ENCODE data around the gene LGALS4.

DNA sequence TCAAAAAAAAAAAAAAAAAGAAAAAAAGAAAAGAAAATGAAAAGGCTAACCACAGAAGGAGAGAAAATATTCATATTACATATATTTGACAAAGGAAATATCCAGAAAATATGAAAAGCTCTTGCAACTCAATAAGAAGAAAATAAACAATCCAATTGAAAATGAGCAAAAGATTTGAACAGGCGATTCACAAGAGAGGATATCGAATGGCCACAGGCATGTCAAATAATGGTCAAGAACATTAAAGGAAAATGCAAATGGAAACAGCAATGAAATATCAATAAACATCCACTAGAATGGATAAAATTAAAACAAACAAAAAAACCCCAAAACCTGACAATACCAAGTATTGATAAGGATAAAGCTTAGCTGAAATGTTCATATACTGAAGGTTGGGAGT is 47.5 kb downstream of the LGALS4 start:
- no peak for TF ChIP-seq SIN3A (IDR thresholded peaks at IDR 0.05; ENCODE audit: borderline replicate concordance, low read depth, low read length)
- no peak for TF ChIP-seq FOXM1 (IDR thresholded peaks at IDR 0.05; ENCODE audit: low read depth)
- TF ChIP-seq, protein P1, sequence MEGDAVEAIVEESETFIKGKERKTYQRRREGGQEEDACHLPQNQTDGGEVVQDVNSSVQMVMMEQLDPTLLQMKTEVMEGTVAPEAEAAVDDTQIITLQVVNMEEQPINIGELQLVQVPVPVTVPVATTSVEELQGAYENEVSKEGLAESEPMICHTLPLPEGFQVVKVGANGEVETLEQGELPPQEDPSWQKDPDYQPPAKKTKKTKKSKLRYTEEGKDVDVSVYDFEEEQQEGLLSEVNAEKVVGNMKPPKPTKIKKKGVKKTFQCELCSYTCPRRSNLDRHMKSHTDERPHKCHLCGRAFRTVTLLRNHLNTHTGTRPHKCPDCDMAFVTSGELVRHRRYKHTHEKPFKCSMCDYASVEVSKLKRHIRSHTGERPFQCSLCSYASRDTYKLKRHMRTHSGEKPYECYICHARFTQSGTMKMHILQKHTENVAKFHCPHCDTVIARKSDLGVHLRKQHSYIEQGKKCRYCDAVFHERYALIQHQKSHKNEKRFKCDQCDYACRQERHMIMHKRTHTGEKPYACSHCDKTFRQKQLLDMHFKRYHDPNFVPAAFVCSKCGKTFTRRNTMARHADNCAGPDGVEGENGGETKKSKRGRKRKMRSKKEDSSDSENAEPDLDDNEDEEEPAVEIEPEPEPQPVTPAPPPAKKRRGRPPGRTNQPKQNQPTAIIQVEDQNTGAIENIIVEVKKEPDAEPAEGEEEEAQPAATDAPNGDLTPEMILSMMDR (IDR thresholded peaks at IDR 0.05), result no peak
- no peak for TF ChIP-seq TCF12 (IDR thresholded peaks at IDR 0.05)
- no peak for TF ChIP-seq NRF1 (IDR thresholded peaks at IDR 0.05; ENCODE audit: low read depth, low read length)
- no peak for TF ChIP-seq FOSL2 (IDR thresholded peaks at IDR 0.05; ENCODE audit: borderline replicate concordance, low read depth)
- TF ChIP-seq GABPA (IDR thresholded peaks at IDR 0.05; ENCODE audit: low read depth), result no peak
- TF ChIP-seq, protein P2, sequence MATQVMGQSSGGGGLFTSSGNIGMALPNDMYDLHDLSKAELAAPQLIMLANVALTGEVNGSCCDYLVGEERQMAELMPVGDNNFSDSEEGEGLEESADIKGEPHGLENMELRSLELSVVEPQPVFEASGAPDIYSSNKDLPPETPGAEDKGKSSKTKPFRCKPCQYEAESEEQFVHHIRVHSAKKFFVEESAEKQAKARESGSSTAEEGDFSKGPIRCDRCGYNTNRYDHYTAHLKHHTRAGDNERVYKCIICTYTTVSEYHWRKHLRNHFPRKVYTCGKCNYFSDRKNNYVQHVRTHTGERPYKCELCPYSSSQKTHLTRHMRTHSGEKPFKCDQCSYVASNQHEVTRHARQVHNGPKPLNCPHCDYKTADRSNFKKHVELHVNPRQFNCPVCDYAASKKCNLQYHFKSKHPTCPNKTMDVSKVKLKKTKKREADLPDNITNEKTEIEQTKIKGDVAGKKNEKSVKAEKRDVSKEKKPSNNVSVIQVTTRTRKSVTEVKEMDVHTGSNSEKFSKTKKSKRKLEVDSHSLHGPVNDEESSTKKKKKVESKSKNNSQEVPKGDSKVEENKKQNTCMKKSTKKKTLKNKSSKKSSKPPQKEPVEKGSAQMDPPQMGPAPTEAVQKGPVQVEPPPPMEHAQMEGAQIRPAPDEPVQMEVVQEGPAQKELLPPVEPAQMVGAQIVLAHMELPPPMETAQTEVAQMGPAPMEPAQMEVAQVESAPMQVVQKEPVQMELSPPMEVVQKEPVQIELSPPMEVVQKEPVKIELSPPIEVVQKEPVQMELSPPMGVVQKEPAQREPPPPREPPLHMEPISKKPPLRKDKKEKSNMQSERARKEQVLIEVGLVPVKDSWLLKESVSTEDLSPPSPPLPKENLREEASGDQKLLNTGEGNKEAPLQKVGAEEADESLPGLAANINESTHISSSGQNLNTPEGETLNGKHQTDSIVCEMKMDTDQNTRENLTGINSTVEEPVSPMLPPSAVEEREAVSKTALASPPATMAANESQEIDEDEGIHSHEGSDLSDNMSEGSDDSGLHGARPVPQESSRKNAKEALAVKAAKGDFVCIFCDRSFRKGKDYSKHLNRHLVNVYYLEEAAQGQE (IDR thresholded peaks at IDR 0.05; ENCODE audit: low read depth, low read length), result no peak
- no peak for TF ChIP-seq ELF1 (IDR thresholded peaks at IDR 0.05)
